Neural progenitor cell (in vitro differentiated cells): ENCODE measurements around the gene GGT5. TPM values are rescaled to one million over a fixed set of nuclear protein-coding genes. Genes with fewer than 3 reads are reported as not detected.
"Not testable (repeated sequence)": the region's sequence is repeated elsewhere in the genome, so short reads cannot be mapped to it uniquely, and the experiment has no call there.

Experiments used
- DNase-seq: peaks from one replicate; pipeline ENCODE4 v3.0.0-alpha.2; 2016; ENCODE audit warnings: low spot score
- H2AFZ ChIP-seq: fragments of 200-600 bp; sonication (generic); replicated peaks from 2 replicates; pipeline ENCODE4 v1.6.1; 2016; ENCODE audit warnings: antibody characterized with exemption
- H3F3A ChIP-seq: fragments of 200-600 bp; sonication (generic); 2 replicates; pipeline ENCODE4 v1.6.1; 2016; ENCODE audit warnings: antibody characterized with exemption, low read depth
- H3K27ac ChIP-seq: fragments of 200-600 bp; sonication (generic); 2 replicates; pipeline ENCODE4 v1.5.1; 2016; ENCODE audit warnings: mild to moderate bottlenecking
- H3K27me3 ChIP-seq: fragments of 200-600 bp; sonication (generic); 2 replicates; pipeline ENCODE4 v1.6.1; 2016; ENCODE audit warnings: mild to moderate bottlenecking, moderate library complexity
- H3K36me3 ChIP-seq: fragments of 200-600 bp; sonication (generic); 2 replicates; pipeline ENCODE4 v1.5.1; 2016
- H3K4me1 ChIP-seq: fragments of 200-600 bp; sonication (generic); 2 replicates; pipeline ENCODE4 v1.6.1; 2016; ENCODE audit warnings: mixed run types
- H3K4me2 ChIP-seq: fragments of 200-600 bp; sonication (generic); 2 replicates; pipeline ENCODE4 v1.6.1; 2016
- H3K4me3 ChIP-seq: fragments of 200-600 bp; sonication (generic); 2 replicates; pipeline ENCODE4 v1.5.1; 2016
- H3K79me2 ChIP-seq: fragments of 200-600 bp; sonication (generic); 2 replicates; pipeline ENCODE4 v1.6.1; 2016; ENCODE audit warnings: low read depth
- H3K9ac ChIP-seq: fragments of 200-600 bp; sonication (generic); 2 replicates; pipeline ENCODE4 v1.6.1; 2016
- H3K9me3 ChIP-seq: fragments of 200-600 bp; sonication (generic); 2 replicates; pipeline ENCODE4 v1.5.1; 2016; ENCODE audit warnings: low read depth
- H4K20me1 ChIP-seq: fragments of 200-600 bp; sonication (generic); 2 replicates; pipeline ENCODE4 v1.6.1; 2016; ENCODE audit warnings: low read depth
- H3K27ac Mint-ChIP-seq: 3 replicates; pipeline ENCODE4 v1.8.0; 2021; ENCODE audit warnings: mixed read lengths
- H3K27me3 Mint-ChIP-seq: 2 replicates; pipeline ENCODE4 v1.8.0; 2022; ENCODE audit warnings: low read depth, mild to moderate bottlenecking, inconsistent platforms, moderate library complexity, mixed read lengths; ENCODE audit not compliant: insufficient read depth
- H3K36me3 Mint-ChIP-seq: 3 replicates; pipeline ENCODE4 v1.8.0; 2021; ENCODE audit warnings: mixed read lengths
- H3K4me1 Mint-ChIP-seq: 3 replicates; pipeline ENCODE4 v1.8.0; 2021; ENCODE audit warnings: mixed read lengths
- H3K4me3 Mint-ChIP-seq: 3 replicates; pipeline ENCODE4 v1.8.0; 2021; ENCODE audit warnings: mild to moderate bottlenecking, moderate library complexity, mixed read lengths
- H3K9me3 Mint-ChIP-seq: 3 replicates; pipeline ENCODE4 v1.8.0; 2020; ENCODE audit warnings: mixed read lengths
- EZH2 ChIP-seq: fragments of 200-600 bp; sonication (generic); IDR thresholded peaks from 2 replicates; pipeline ENCODE4 v1.6.1; 2017; ENCODE audit warnings: antibody characterized with exemption, mild to moderate bottlenecking, moderate library complexity
- EZH2phosphoT487 ChIP-seq: fragments of 200-600 bp; sonication (generic); IDR thresholded peaks from 2 replicates; pipeline ENCODE4 v1.6.1; 2017; ENCODE audit warnings: antibody characterized with exemption
- total RNA-seq: library from RNA; depleted of rRNA; stranded (reverse); fragments of >200 nt; gene quantifications from 2 replicates; pipeline ENCODE4 v1.2.3, GENCODE V29; 2015; ENCODE audit warnings: low replicate concordance
- TF ChIP-seq, protein P1 (sequence below): fragments of 200-600 bp; sonication (generic); IDR thresholded peaks from 2 replicates; pipeline ENCODE4 v1.5.1; 2017; ENCODE audit warnings: antibody characterized with exemption, mild to moderate bottlenecking

The GGT5 gene
- total RNA-seq, 1 donor from 2014 or later, result not detected

DNA sequence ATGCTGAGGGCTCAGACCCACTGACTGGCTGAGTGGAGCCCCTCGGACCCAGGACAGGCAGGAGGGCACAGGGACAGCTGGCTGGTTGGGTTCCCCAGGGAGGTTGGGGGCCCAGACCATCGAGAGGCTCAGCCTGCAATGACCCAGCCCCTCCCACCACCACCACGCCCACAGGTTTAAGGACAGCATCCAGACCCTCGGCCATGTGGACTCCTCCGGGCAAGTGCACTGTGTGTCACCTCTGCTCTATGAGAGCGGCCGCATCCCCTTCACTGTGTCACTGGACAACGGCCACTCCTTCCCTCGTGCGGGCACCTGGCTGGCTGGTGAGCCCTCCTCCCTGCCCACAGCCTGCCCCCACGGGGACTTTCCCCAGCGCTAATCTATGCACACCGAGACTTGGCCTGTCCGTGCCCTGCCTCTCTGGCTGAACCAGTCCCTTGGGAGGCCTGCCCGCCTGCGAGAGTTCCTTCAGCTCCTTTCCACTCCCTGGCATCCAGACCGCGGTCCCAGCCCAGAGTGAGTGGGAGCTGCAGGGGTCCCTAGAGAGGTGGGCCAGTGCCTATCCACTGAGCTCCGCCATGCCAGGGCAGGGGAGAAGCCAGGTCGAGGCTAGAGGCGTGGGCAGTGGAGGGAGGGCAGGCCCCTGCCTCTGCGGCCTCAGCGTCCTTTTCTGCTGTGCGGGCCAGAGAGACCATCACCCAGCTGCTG is 61.4 kb downstream of the GGT5 start:
- H3K27me3 ChIP-seq, result no peaks in the 10 kb centered on the region

GRCh38 chr22:24182900-24183246 is 62.0 kb downstream of the GGT5 start:
- not testable (repeated sequence) for H3K4me3 ChIP-seq, H3K27me3 ChIP-seq, H3K36me3 Mint-ChIP-seq, H3K9me3 ChIP-seq, H4K20me1 ChIP-seq, H3K4me1 Mint-ChIP-seq, H2AFZ ChIP-seq, H3K36me3 ChIP-seq, H3K4me1 ChIP-seq, H3K4me3 Mint-ChIP-seq, H3K9ac ChIP-seq, H3F3A ChIP-seq, H3K27ac Mint-ChIP-seq, DNase-seq, H3K27me3 Mint-ChIP-seq, H3K9me3 Mint-ChIP-seq, H3K27ac ChIP-seq, H3K4me2 ChIP-seq, H3K79me2 ChIP-seq

More for the DNA sequence above, 61.4 kb downstream of the GGT5 start:
- peaks cover 4% of the 10 kb centered on the region for H4K20me1 ChIP-seq
- H3K9me3 ChIP-seq, result no peaks in the 10 kb centered on the region
- no peaks in the 10 kb centered on the region for H3F3A ChIP-seq
- no peak overlapping the region for H3K4me2 ChIP-seq
- no peak overlapping the region for H3K4me3 ChIP-seq
- H3K27ac Mint-ChIP-seq, result no peak overlapping the region
- no peaks in the 10 kb centered on the region for H3K79me2 ChIP-seq
- no peaks in the 10 kb centered on the region for H3K9me3 Mint-ChIP-seq
- TF ChIP-seq, protein P1, sequence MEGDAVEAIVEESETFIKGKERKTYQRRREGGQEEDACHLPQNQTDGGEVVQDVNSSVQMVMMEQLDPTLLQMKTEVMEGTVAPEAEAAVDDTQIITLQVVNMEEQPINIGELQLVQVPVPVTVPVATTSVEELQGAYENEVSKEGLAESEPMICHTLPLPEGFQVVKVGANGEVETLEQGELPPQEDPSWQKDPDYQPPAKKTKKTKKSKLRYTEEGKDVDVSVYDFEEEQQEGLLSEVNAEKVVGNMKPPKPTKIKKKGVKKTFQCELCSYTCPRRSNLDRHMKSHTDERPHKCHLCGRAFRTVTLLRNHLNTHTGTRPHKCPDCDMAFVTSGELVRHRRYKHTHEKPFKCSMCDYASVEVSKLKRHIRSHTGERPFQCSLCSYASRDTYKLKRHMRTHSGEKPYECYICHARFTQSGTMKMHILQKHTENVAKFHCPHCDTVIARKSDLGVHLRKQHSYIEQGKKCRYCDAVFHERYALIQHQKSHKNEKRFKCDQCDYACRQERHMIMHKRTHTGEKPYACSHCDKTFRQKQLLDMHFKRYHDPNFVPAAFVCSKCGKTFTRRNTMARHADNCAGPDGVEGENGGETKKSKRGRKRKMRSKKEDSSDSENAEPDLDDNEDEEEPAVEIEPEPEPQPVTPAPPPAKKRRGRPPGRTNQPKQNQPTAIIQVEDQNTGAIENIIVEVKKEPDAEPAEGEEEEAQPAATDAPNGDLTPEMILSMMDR, result no peak
- TF ChIP-seq EZH2 (no peak), EZH2phosphoT487 (no peak)
- peaks cover 5% of the 10 kb centered on the region for H3K27me3 Mint-ChIP-seq
- DNase-seq, result no peak
- H3K4me1 ChIP-seq, result peaks cover 8% of the 10 kb centered on the region
- H3K4me3 Mint-ChIP-seq, result no peak overlapping the region
- H2AFZ ChIP-seq, result no peak overlapping the region
- H3K9ac ChIP-seq, result no peak overlapping the region
- no peak overlapping the region for H3K27ac ChIP-seq
- peaks cover 3% of the 10 kb centered on the region for H3K4me1 Mint-ChIP-seq
- no peaks in the 10 kb centered on the region for H3K36me3 ChIP-seq
- no peaks in the 10 kb centered on the region for H3K36me3 Mint-ChIP-seq

DNA sequence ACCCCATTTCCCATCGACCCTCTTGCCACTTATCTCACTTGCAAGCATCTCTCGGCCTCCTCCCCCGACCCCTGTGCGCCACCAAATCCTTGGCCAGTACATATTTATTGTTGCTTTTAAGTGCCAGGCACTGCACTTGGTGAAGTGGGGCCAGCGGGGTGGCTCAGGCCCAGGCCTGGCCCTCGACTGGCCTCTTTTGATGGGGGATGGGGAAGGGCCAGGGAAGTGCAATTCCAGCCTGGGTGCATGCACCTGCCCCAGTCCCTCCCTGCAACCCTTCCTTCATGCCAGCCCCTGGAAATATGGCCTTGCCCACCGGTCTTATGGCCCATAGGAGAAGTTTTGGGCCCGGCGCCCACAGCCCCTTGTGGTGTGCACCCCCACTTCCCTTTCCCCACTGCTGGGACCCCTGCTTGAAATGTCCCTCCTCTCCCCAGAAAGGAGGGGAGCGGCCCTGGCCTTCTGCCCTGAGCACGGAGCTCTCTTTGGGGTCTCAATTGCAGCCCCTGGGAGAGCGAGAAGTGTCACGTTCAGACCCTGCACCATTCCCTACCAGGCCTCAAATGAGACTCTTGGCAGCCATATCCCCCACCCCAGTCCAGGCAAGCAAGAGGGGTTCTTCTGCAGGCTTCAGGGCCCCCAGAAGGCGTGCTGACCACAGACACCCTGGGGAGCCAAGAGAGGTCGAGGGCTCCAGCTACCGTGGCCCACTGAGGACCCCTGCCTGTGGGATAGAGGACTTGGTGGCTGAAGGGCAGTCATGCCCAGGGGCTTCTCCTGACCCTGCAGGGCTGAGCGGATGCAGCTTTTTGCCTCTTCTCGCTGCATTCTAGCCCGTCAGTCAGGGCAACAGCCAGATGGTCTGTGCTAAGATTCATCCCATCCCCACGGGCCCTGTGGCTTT is 62.6 kb downstream of the GGT5 start:
- H3K4me1 Mint-ChIP-seq, result peaks cover 3% of the 10 kb centered on the region
- Histone ChIP-seq H3K4me2 (no peak overlapping the region), H3K9me3 (no peaks in the 10 kb centered on the region), H2AFZ (no peak overlapping the region), H4K20me1 (peaks cover 4% of the 10 kb centered on the region), H3K27ac (no peak overlapping the region), H3K4me3 (no peak overlapping the region), H3K27me3 (no peaks in the 10 kb centered on the region), H3K36me3 (no peaks in the 10 kb centered on the region), H3K79me2 (no peaks in the 10 kb centered on the region), H3K4me1 (peaks cover 8% of the 10 kb centered on the region), H3F3A (no peaks in the 10 kb centered on the region), H3K9ac (no peak overlapping the region)
- H3K36me3 Mint-ChIP-seq, result no peaks in the 10 kb centered on the region
- no peak overlapping the region for H3K4me3 Mint-ChIP-seq
- peak; percentile 55 for DNase-seq
- peaks cover 5% of the 10 kb centered on the region for H3K27me3 Mint-ChIP-seq
- TF ChIP-seq EZH2phosphoT487 (no peak), EZH2 (no peak)
- TF ChIP-seq, protein P1, result peak; percentile 41
- no peaks in the 10 kb centered on the region for H3K9me3 Mint-ChIP-seq
- peak overlapping the region; percentile 57 for H3K27ac Mint-ChIP-seq
